SJSA1 (cell line): ENCODE results near the gene CLDN16. TPM values are rescaled to one million over a fixed set of nuclear protein-coding genes. Genes with fewer than 3 reads are reported as not detected.
A peak's percentile ranks its signal among the peaks of the same experiment; 100 is the strongest.

Experiments
- DNase-seq, 2 experiments: peaks; one replicate each; pipeline ENCODE4 v3.0.0-alpha.2; 2015 to 2020; ENCODE audit warnings: low spot score in 2 of 2, low read depth in 1 of 2
- H3K27ac ChIP-seq: fragments of 250-450 bp; sonication (Bioruptor Pico); 2 replicates; pipeline ENCODE4 v1.5.1; 2020; ENCODE audit warnings: mild to moderate bottlenecking, moderate library complexity
- H3K27me3 ChIP-seq: fragments of 250-450 bp; sonication (Bioruptor Pico); replicated peaks from 2 replicates; pipeline ENCODE4 v1.5.1; 2020; ENCODE audit warnings: mild to moderate bottlenecking, moderate library complexity
- H3K36me3 ChIP-seq: fragments of 250-450 bp; sonication (Bioruptor Pico); 2 replicates; pipeline ENCODE4 v1.5.1; 2020; ENCODE audit warnings: mild to moderate bottlenecking
- H3K4me1 ChIP-seq: fragments of 250-450 bp; sonication (Bioruptor Pico); replicated peaks from 2 replicates; pipeline ENCODE4 v1.6.1; 2021; ENCODE audit warnings: mild to moderate bottlenecking
- H3K4me3 ChIP-seq: fragments of 250-450 bp; sonication (Bioruptor Pico); 2 replicates; pipeline ENCODE4 v1.5.1; 2020; ENCODE audit warnings: mild to moderate bottlenecking
- H3K9me3 ChIP-seq: fragments of 250-450 bp; sonication (Bioruptor Pico); replicated peaks from 2 replicates; pipeline ENCODE4 v1.5.1; 2020; ENCODE audit warnings: mild to moderate bottlenecking
- total RNA-seq: library from RNA; depleted of rRNA; stranded (reverse); fragments of >200 nt; shearing (Covaris generic); gene quantifications from 2 replicates; pipeline ENCODE4 v1.2.3, GENCODE V29; 2014

CLDN16 gene
- total RNA-seq, 1 experiment from 2014 or later: 0.08 TPM

GRCh38 chr3:190430906-190431305 is 42.9 kb downstream of the CLDN16 start:
- Histone ChIP-seq H3K4me3 (no peak overlapping the region), H3K4me1 (peaks cover 6% of the 10 kb centered on the region; the same call in 1 of the 2 replicates), H3K27me3 (no peaks in the 10 kb centered on the region)

GRCh38 chr3:190432216-190432615 is 44.3 kb downstream of the CLDN16 start:
- Histone ChIP-seq H3K9me3 (no peaks in the 10 kb centered on the region), H3K27me3 (no peaks in the 10 kb centered on the region), H3K36me3 (no peaks in the 10 kb centered on the region), H3K4me3 (no peak overlapping the region), H3K27ac (no peak overlapping the region), H3K4me1 (peaks cover 6% of the 10 kb centered on the region; the same call in 1 of the 2 replicates)
- DNase-seq: peak in 1 of 2 experiments; percentile 16

More at GRCh38 chr3:190430906-190431305, 42.9 kb downstream of the CLDN16 start:
- no peak for DNase-seq
- no peaks in the 10 kb centered on the region for H3K9me3 ChIP-seq
- H3K36me3 ChIP-seq: no peaks in the 10 kb centered on the region
- no peak overlapping the region for H3K27ac ChIP-seq

GRCh38 chr3:190433626-190434025 is 45.7 kb downstream of the CLDN16 start:
- Histone ChIP-seq H3K4me3 (no peak overlapping the region), H3K27me3 (no peaks in the 10 kb centered on the region), H3K4me1 (peaks cover 6% of the 10 kb centered on the region; the same call in 1 of the 2 replicates), H3K9me3 (no peaks in the 10 kb centered on the region), H3K27ac (no peak overlapping the region), H3K36me3 (no peaks in the 10 kb centered on the region)
- DNase-seq: no peak

GRCh38 chr3:190435618-190436017 is 47.7 kb downstream of the CLDN16 start:
- no peak overlapping the region for H3K27ac ChIP-seq
- DNase-seq: no peak
- no peak overlapping the region for H3K4me3 ChIP-seq
- H3K9me3 ChIP-seq: no peaks in the 10 kb centered on the region
- H3K4me1 ChIP-seq: peaks cover 6% of the 10 kb centered on the region; the same call in 1 of the 2 replicates
- H3K27me3 ChIP-seq: no peaks in the 10 kb centered on the region
- H3K36me3 ChIP-seq: no peaks in the 10 kb centered on the region

GRCh38 chr3:190436331-190436730 is 48.4 kb downstream of the CLDN16 start:
- H3K27ac ChIP-seq: no peak overlapping the region
- DNase-seq: no peak
- no peaks in the 10 kb centered on the region for H3K9me3 ChIP-seq
- H3K27me3 ChIP-seq: no peaks in the 10 kb centered on the region
- H3K4me3 ChIP-seq: no peak overlapping the region
- no peaks in the 10 kb centered on the region for H3K36me3 ChIP-seq
- H3K4me1 ChIP-seq: peaks cover 6% of the 10 kb centered on the region; the same call in 1 of the 2 replicates

GRCh38 chr3:190442240-190442639 is 54.3 kb downstream of the CLDN16 start:
- Histone ChIP-seq H3K9me3 (no peaks in the 10 kb centered on the region), H3K4me3 (no peak overlapping the region), H3K27ac (no peak overlapping the region), H3K36me3 (no peaks in the 10 kb centered on the region), H3K4me1 (no peaks in the 10 kb centered on the region), H3K27me3 (no peaks in the 10 kb centered on the region)
- DNase-seq: no peak

- Histone ChIP-seq H3K36me3 (no peaks in the 10 kb centered on the region), H3K27ac (no peak overlapping the region), H3K9me3 (no peaks in the 10 kb centered on the region), H3K4me1 (no peaks in the 10 kb centered on the region), H3K4me3 (no peak overlapping the region), H3K27me3 (no peaks in the 10 kb centered on the region)
- peak in 1 of 2 experiments; percentile 40 for DNase-seq
Observed at GRCh38 chr3:190443257-190443656, 55.3 kb downstream of the CLDN16 start.

GRCh38 chr3:190444006-190444405 is 56.0 kb downstream of the CLDN16 start:
- Histone ChIP-seq H3K36me3 (no peaks in the 10 kb centered on the region), H3K4me1 (no peaks in the 10 kb centered on the region), H3K27ac (no peak overlapping the region), H3K9me3 (no peaks in the 10 kb centered on the region), H3K4me3 (no peak overlapping the region), H3K27me3 (no peaks in the 10 kb centered on the region)
- no peak for DNase-seq

GRCh38 chr3:190444576-190445145 is 56.7 kb downstream of the CLDN16 start:
- no peak overlapping the region for H3K4me3 ChIP-seq
- no peaks in the 10 kb centered on the region for H3K4me1 ChIP-seq
- DNase-seq: no peak
- no peaks in the 10 kb centered on the region for H3K36me3 ChIP-seq
- no peaks in the 10 kb centered on the region for H3K9me3 ChIP-seq
- no peak overlapping the region for H3K27ac ChIP-seq
- H3K27me3 ChIP-seq: no peaks in the 10 kb centered on the region

GRCh38 chr3:190446573-190447279 is 58.8 kb downstream of the CLDN16 start:
- no peak for DNase-seq

GRCh38 chr3:190448256-190448655 is 60.3 kb downstream of the CLDN16 start:
- Histone ChIP-seq H3K36me3 (no peaks in the 10 kb centered on the region), H3K27me3 (no peaks in the 10 kb centered on the region), H3K27ac (no peak overlapping the region), H3K9me3 (no peaks in the 10 kb centered on the region), H3K4me1 (no peaks in the 10 kb centered on the region), H3K4me3 (no peak overlapping the region)
- DNase-seq: no peak

More at GRCh38 chr3:190446573-190447279, 58.8 kb downstream of the CLDN16 start:
- H3K27me3 ChIP-seq: no peaks in the 10 kb centered on the region
- H3K27ac ChIP-seq: no peak overlapping the region
- no peaks in the 10 kb centered on the region for H3K9me3 ChIP-seq
- no peaks in the 10 kb centered on the region for H3K36me3 ChIP-seq
- H3K4me1 ChIP-seq: no peaks in the 10 kb centered on the region
- no peak overlapping the region for H3K4me3 ChIP-seq

- Histone ChIP-seq H3K27me3 (no peaks in the 10 kb centered on the region), H3K9me3 (no peaks in the 10 kb centered on the region), H3K27ac (no peak within 1 kb of the TSS), H3K36me3 (no peaks in the 10 kb centered on the region), H3K4me3 (no peak within 1 kb of the TSS), H3K4me1 (no peaks in the 10 kb centered on the region)
- DNase-seq: no peak
Observed at GRCh38 chr3:190449801-190450200, 61.8 kb downstream of the CLDN16 start, which contains the start of gene TMEM207. TMEM207 (minus strand) TSS chr3:190449901; CDS start chr3:190449809, 92 bp downstream.

GRCh38 chr3:190455828-190456227 is 67.9 kb downstream of the CLDN16 start:
- DNase-seq: no peak
- H3K36me3 ChIP-seq: no peaks in the 10 kb centered on the region
- H3K9me3 ChIP-seq: no peaks in the 10 kb centered on the region
- H3K27me3 ChIP-seq: no peaks in the 10 kb centered on the region
- no peak overlapping the region for H3K27ac ChIP-seq
- no peaks in the 10 kb centered on the region for H3K4me1 ChIP-seq
- no peak overlapping the region for H3K4me3 ChIP-seq

GRCh38 chr3:190456770-190457169 is 68.8 kb downstream of the CLDN16 start:
- no peak overlapping the region for H3K4me3 ChIP-seq
- H3K27ac ChIP-seq: no peak overlapping the region
- H3K27me3 ChIP-seq: no peaks in the 10 kb centered on the region
- H3K36me3 ChIP-seq: no peaks in the 10 kb centered on the region
- H3K4me1 ChIP-seq: no peaks in the 10 kb centered on the region
- H3K9me3 ChIP-seq: no peaks in the 10 kb centered on the region
- DNase-seq: no peak
